Measurements from ENCODE around the gene TBC1D12. TPM values are rescaled to one million over a fixed set of nuclear protein-coding genes. Genes with fewer than 3 reads are reported as not detected.

The TBC1D12 gene
- total RNA-seq, 2 experiments from 2014 or later = 1.9 to 3.9 TPM

GRCh38 chr10:94443047-94443446 is 40.7 kb downstream of the TBC1D12 start:
- no peak overlapping the region for H3K4me2 ChIP-seq (ENCODE audit: low read length)
- no peaks in the 10 kb centered on the region for H3K9me2 ChIP-seq (ENCODE audit: insufficient read depth, low read length)
- TF ChIP-seq EZH2phosphoT487 (IDR thresholded peaks at IDR 0.05; ENCODE audit: borderline replicate concordance, low read depth, low read length) = no peak
- no peak for TF ChIP-seq CTCF (conservative IDR thresholded peaks at IDR 0.05; ENCODE audit: low read length)
- no peaks in the 10 kb centered on the region for H3K79me2 ChIP-seq (ENCODE audit: insufficient read depth, low read depth, low read length)
- no peak overlapping the region for H3K4me3 ChIP-seq (ENCODE audit: low read depth, low read length, poor library complexity, severe bottlenecking)
- POLR2A ChIA-PET = no interaction called here
- H3K36me3 ChIP-seq (ENCODE audit: insufficient read depth, low read length) = no peaks in the 10 kb centered on the region
- no peak overlapping the region for H2AFZ ChIP-seq (ENCODE audit: low read length)
- CTCF ChIA-PET (ENCODE audit: unreplicated experiment) = no interaction called here
- intact Hi-C loops (cut with micrococcal nuclease; ENCODE audit: unreplicated experiment) = loop anchor here (5.0 kb wide), 1 partner anchor 626 kb away; no protein-coding TSS in a partner anchor
- H3K9me3 ChIP-seq (ENCODE audit: low read length) = no peaks in the 10 kb centered on the region
- H3K4me1 ChIP-seq (ENCODE audit: insufficient read depth, low read length, poor library complexity, severe bottlenecking) = no peaks in the 10 kb centered on the region
- no TSS peak for BruUV-seq (replicated peaks)
- no peaks in the 10 kb centered on the region for H4K20me1 ChIP-seq (ENCODE audit: insufficient read depth, low read length)
- DNase-seq (ENCODE audit: low spot score) = no peak
- no peak overlapping the region for H3K27ac ChIP-seq (ENCODE audit: low read depth, low read length, poor library complexity, severe bottlenecking)

DNA sequence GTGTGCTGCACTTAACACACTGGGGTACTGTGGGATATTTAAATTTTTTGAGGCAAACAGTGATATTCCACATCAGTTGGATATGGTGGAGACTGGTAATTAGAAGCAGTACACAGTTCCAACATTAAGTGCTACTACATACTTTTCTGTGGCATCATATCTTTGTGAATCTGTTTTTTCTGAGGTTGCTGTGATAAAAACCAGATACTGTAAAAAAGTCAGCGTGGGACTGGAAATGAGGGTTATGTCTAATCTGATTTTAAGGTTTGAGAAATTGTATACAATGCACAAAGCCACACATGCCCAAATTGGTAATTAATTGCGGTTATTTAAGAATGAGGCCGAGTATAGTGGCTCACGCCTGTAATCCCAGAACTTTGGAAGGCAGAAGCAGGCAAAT is 41.2 kb downstream of the TBC1D12 start:
- H3K4me1 ChIP-seq (ENCODE audit: insufficient read depth, low read length, poor library complexity, severe bottlenecking) = no peaks in the 10 kb centered on the region
- no peak overlapping the region for H2AFZ ChIP-seq (ENCODE audit: low read length)
- no peaks in the 10 kb centered on the region for H3K9me2 ChIP-seq (ENCODE audit: insufficient read depth, low read length)
- ChIA-PET POLR2A (interaction anchor here (0.7 to 0.8 kb wide), 2 partner anchors 145 to 160 kb away, joined by 4 to 7 read pairs; no protein-coding TSS in a partner anchor), CTCF (ENCODE audit: unreplicated experiment) (interaction anchor here (1.1 kb wide), 1 partner anchor 9 kb away, joined by 5 read pairs; no protein-coding TSS in a partner anchor)
- H3K4me2 ChIP-seq (ENCODE audit: low read length) = no peak overlapping the region
- no peaks in the 10 kb centered on the region for H3K9me3 ChIP-seq (ENCODE audit: low read length)
- DNase-seq (ENCODE audit: low spot score) = no peak
- H3K27ac ChIP-seq (ENCODE audit: low read depth, low read length, poor library complexity, severe bottlenecking) = no peak overlapping the region
- no TSS peak for BruUV-seq (replicated peaks)
- no peaks in the 10 kb centered on the region for H3K79me2 ChIP-seq (ENCODE audit: insufficient read depth, low read depth, low read length)
- H3K4me3 ChIP-seq (ENCODE audit: low read depth, low read length, poor library complexity, severe bottlenecking) = no peak overlapping the region
- TF ChIP-seq EZH2phosphoT487 (IDR thresholded peaks at IDR 0.05; ENCODE audit: borderline replicate concordance, low read depth, low read length) = no peak
- TF ChIP-seq CTCF (conservative IDR thresholded peaks at IDR 0.05; ENCODE audit: low read length) = no peak
- intact Hi-C loops (cut with micrococcal nuclease; ENCODE audit: unreplicated experiment) = loop anchor here (5.0 kb wide), 1 partner anchor 626 kb away; no protein-coding TSS in a partner anchor
- no peaks in the 10 kb centered on the region for H4K20me1 ChIP-seq (ENCODE audit: insufficient read depth, low read length)
- no peaks in the 10 kb centered on the region for H3K36me3 ChIP-seq (ENCODE audit: insufficient read depth, low read length)

DNA sequence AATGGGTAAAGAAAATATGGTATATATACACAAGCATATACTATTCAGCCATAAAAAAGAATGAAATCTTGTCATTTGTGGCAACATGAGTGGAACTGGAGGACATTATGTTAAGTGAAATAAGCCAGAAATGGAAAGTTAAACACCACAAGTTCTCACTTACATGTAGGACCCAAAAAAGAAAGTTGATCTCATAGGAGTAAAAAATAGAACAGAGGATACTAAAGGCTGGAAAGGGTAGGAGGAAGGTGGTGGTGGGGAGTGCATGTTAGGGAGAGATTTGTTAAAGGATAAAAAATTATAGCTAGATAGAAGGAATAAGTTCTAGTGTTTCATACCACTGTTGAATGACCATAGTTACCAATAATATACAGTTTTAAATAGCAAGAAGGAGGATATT is 48.4 kb downstream of the TBC1D12 start:
- Histone ChIP-seq H3K79me2 (ENCODE audit: insufficient read depth, low read depth, low read length) (no peaks in the 10 kb centered on the region), H2AFZ (ENCODE audit: low read length) (no peak overlapping the region), H3K4me2 (ENCODE audit: low read length) (no peak overlapping the region), H3K9me2 (ENCODE audit: insufficient read depth, low read length) (no peaks in the 10 kb centered on the region), H3K36me3 (ENCODE audit: insufficient read depth, low read length) (no peaks in the 10 kb centered on the region), H3K9me3 (ENCODE audit: low read length) (no peaks in the 10 kb centered on the region), H3K27ac (ENCODE audit: low read depth, low read length, poor library complexity, severe bottlenecking) (no peak overlapping the region), H3K4me3 (ENCODE audit: low read depth, low read length, poor library complexity, severe bottlenecking) (no peak overlapping the region), H4K20me1 (ENCODE audit: insufficient read depth, low read length) (no peaks in the 10 kb centered on the region), H3K4me1 (ENCODE audit: insufficient read depth, low read length, poor library complexity, severe bottlenecking) (no peaks in the 10 kb centered on the region)
- DNase-seq (ENCODE audit: low spot score) = no peak
- ChIA-PET POLR2A (interaction anchor here (1.0 kb wide), 1 partner anchor 12 kb away, joined by 3 read pairs; no protein-coding TSS in a partner anchor), CTCF (ENCODE audit: unreplicated experiment) (no interaction called here)
- no TSS peak for BruUV-seq (replicated peaks)
- intact Hi-C loops (cut with micrococcal nuclease; ENCODE audit: unreplicated experiment) = no loop called here
- TF ChIP-seq CTCF (conservative IDR thresholded peaks at IDR 0.05; ENCODE audit: low read length) (no peak), EZH2phosphoT487 (IDR thresholded peaks at IDR 0.05; ENCODE audit: borderline replicate concordance, low read depth, low read length) (no peak)

Measured in OCI-LY7 (cell line).